HepG2 (cell line): Measurements from ENCODE around the gene PRRT1B. TPM values are rescaled to one million over a fixed set of nuclear protein-coding genes. Genes with fewer than 3 reads are reported as not detected.

Source experiments
- ATAC-seq: fragments of 200-7000 bp; cut with Tn5 transposase; 3 replicates; pipeline ENCODE4 v1.9.1; 2020; ENCODE audit warnings: mild to moderate bottlenecking, moderate library complexity
- BruUV-seq: library from RNA; stranded (reverse); fragments of 400-500 nt; replicated peaks from 2 replicates; lab custom pipeline; 2021; lab: Mats Ljungman, UMichigan
- CTCF ChIA-PET: fragments of 300-600 bp; formaldehyde crosslinking; extraction: SDS; loops from one replicate; lab custom pipeline; 2021; ENCODE audit warnings: low total read pairs, inconsistent platforms, low intra/inter-chr PET ratio; lab: Yijun Ruan, JAX
- POLR2A ChIA-PET: fragments of 350-600 bp; sonication (Branson Sonifier 250); formaldehyde crosslinking; loops from one replicate; lab custom pipeline; 2020; ENCODE audit warnings: antibody characterized with exemption, inconsistent platforms; lab: Yijun Ruan, JAX
- DNase-seq: peaks from one replicate; pipeline ENCODE4 v3.0.0-alpha.2; 2015; ENCODE audit warnings: low spot score
- FAIRE-seq: peaks from 3 replicates; lab custom pipeline; 2011; peaks lifted over from hg19 to GRCh38; lab: Jason Lieb, UNC
- H2AFZ ChIP-seq: one replicate; pipeline ENCODE4 v1.6.1; 2011; ENCODE audit warnings: low read length, inconsistent platforms
- H3K27ac ChIP-seq: fragments of 300-600 bp; 3 replicates; pipeline ENCODE4 v1.8.0; 2011; ENCODE audit warnings: mixed run types, mild to moderate bottlenecking, mixed read lengths, low read length, inconsistent platforms; ENCODE audit not compliant: insufficient read depth; ENCODE audit errors: extremely low read length
- H3K27me3 ChIP-seq, 2 experiments: fragments of 200-600 bp in 1 of 2; 2 replicates in 1 of 2; 3 replicates in 1 of 2; pipeline versions ENCODE4 v1.6.0 to v1.8.0; 2011; ENCODE audit warnings: low read length in 2 of 2, mild to moderate bottlenecking in 2 of 2, moderate library complexity in 2 of 2, inconsistent platforms in 1 of 2; ENCODE audit not compliant: insufficient read depth in 2 of 2, control insufficient read depth in 1 of 2
- H3K36me3 ChIP-seq, 2 experiments: fragments of 200-600 bp in 1 of 2; replicated peaks in 1 of 2; 2 replicates in 1 of 2; 3 replicates in 1 of 2; pipeline versions ENCODE4 v1.5.1 to v1.8.0; 2011; ENCODE audit warnings: low read length in 2 of 2, inconsistent platforms in 1 of 2; ENCODE audit not compliant: insufficient read depth in 2 of 2, control insufficient read depth in 1 of 2
- H3K4me1 ChIP-seq: 2 replicates; pipeline ENCODE4 v1.5.1; 2012; ENCODE audit warnings: low read length, inconsistent platforms; ENCODE audit not compliant: insufficient read depth
- H3K4me2 ChIP-seq: 2 replicates; pipeline ENCODE4 v1.6.0; 2011; ENCODE audit warnings: low read depth, low read length, inconsistent platforms
- H3K4me3 ChIP-seq, 3 experiments: fragments of 200-600 bp in 1 of 3; sonication (generic), shearing (Covaris generic) in 1 of 3; replicated peaks in 1 of 3; 2 replicates each; pipeline ENCODE4 v1.5.1; 2011 to 2016; ENCODE audit warnings: low read length in 3 of 3, inconsistent platforms in 2 of 3, low read depth in 2 of 3, mild to moderate bottlenecking in 2 of 3, control low read depth in 1 of 3, mixed read lengths in 1 of 3; ENCODE audit not compliant: insufficient read depth in 1 of 3
- H3K79me2 ChIP-seq: one replicate; pipeline ENCODE4 v1.6.1; 2011; ENCODE audit warnings: low read length, inconsistent platforms; ENCODE audit not compliant: insufficient read depth
- H3K9ac ChIP-seq: 2 replicates; pipeline ENCODE4 v1.6.0; 2011; ENCODE audit warnings: mild to moderate bottlenecking, low read depth, low read length, inconsistent platforms; ENCODE audit not compliant: insufficient read depth
- H3K9me3 ChIP-seq: 2 replicates; pipeline ENCODE4 v1.5.1; 2012; ENCODE audit warnings: mild to moderate bottlenecking, low read length
- H4K20me1 ChIP-seq: 2 replicates; pipeline ENCODE4 v1.6.0; 2011; ENCODE audit warnings: inconsistent platforms, mild to moderate bottlenecking, low read length, moderate library complexity; ENCODE audit not compliant: insufficient read depth
- AGO2 ChIP-seq: fragments of 200-400 bp; formaldehyde crosslinking; optimal IDR thresholded peaks from 2 replicates; pipeline ENCODE3; 2017; ENCODE audit warnings: mild to moderate bottlenecking, low read depth, low read length, moderate library complexity
- IRF2 ChIP-seq: IDR thresholded peaks from 2 replicates; pipeline ENCODE4 v1.6.1; 2018; ENCODE audit warnings: missing genetic modification reagents, missing compliant biosample characterization
- JARID2 ChIP-seq: sonication (generic); formaldehyde crosslinking; IDR thresholded peaks from 2 replicates; pipeline ENCODE4 v1.8.1; 2023; ENCODE audit warnings: missing genetic modification reagents, inconsistent platforms; ENCODE audit not compliant: insufficient replicate concordance
- KDM2A ChIP-seq: sonication (generic); formaldehyde crosslinking; IDR thresholded peaks from 2 replicates; pipeline ENCODE4 v1.4.0; 2020; ENCODE audit warnings: low read depth, missing genetic modification reagents, borderline replicate concordance
- ZBTB3 ChIP-seq: sonication (generic); formaldehyde crosslinking; IDR thresholded peaks from 2 replicates; pipeline ENCODE4 v1.4.0; 2020; ENCODE audit warnings: low read depth, mild to moderate bottlenecking, moderate library complexity, missing genetic modification reagents, borderline replicate concordance
- ZFP37 ChIP-seq: sonication (generic); formaldehyde crosslinking; IDR thresholded peaks from 2 replicates; pipeline ENCODE4 v1.4.0; 2020; ENCODE audit warnings: missing genetic modification reagents, borderline replicate concordance
- ZNF264 ChIP-seq: sonication (generic); formaldehyde crosslinking; IDR thresholded peaks from 2 replicates; pipeline ENCODE4 v1.4.0; 2020; ENCODE audit warnings: missing genetic modification reagents
- ZNF720 ChIP-seq: sonication (generic); formaldehyde crosslinking; IDR thresholded peaks from 2 replicates; pipeline ENCODE4 v1.4.0; 2020; ENCODE audit warnings: missing genetic modification reagents
- WGBS: methylation state at CpG from one replicate; pipeline ENCODE4 v1.1.6; 2017; ENCODE audit warnings: low lambda C conversion rate; 5-methylcytosine and 5-hydroxymethylcytosine counted together
- in situ Hi-C: cut with HindIII; loops from 2 replicates; pipeline ENCODE4 v1.10.0; 2017; ENCODE audit warnings: low pct_unique_long_range_greater_than_20kb; ENCODE audit not compliant: extremely low pct_ligation_motif_present
- intact Hi-C: fragments of 100-400 bp; cut with micrococcal nuclease; formaldehyde crosslinking; loops from one replicate; pipeline ENCODE4 v1.10.0; 2022; ENCODE audit not compliant: unreplicated experiment
- polyA plus RNA-seq, 8 experiments: library from polyadenylated mRNA; depleted of rRNA in 3 of 8; stranded (reverse) in 7 of 8; unstranded in 1 of 8; fragments of >200 nt; fragmentation: Illumina TruSeq in 4 of 8; extraction: Trizol in 4 of 8; gene quantifications; 2 replicates each; pipeline versions ENCODE4 v1.2.1 to v1.2.3, GENCODE V29; 2011 to 2016; ENCODE audit warnings: low read depth in 4 of 8, missing spikeins in 1 of 8, mixed read lengths in 1 of 8; ENCODE audit not compliant: insufficient read depth in 1 of 8
- total RNA-seq, 5 experiments: library from RNA; depleted of rRNA; stranded (reverse); fragments of >200 nt; fragmentation: Illumina TruSeq; extraction: Trizol; gene quantifications; 2 replicates each; pipeline ENCODE4 v1.2.3, GENCODE V29; 2016; ENCODE audit warnings: low read depth in 1 of 5
- TF ChIP-seq, protein P1 (sequence below): sonication (generic); formaldehyde crosslinking; IDR thresholded peaks from 2 replicates; pipeline ENCODE4 v1.8.0; 2022; ENCODE audit warnings: missing genetic modification reagents, mild to moderate bottlenecking, borderline replicate concordance
- TF ChIP-seq, protein P2 (sequence below): sonication (generic); formaldehyde crosslinking; IDR thresholded peaks from 2 replicates; pipeline ENCODE4 v1.8.0; 2022; ENCODE audit warnings: mild to moderate bottlenecking, missing genetic modification reagents; ENCODE audit not compliant: insufficient replicate concordance

PRRT1B gene
- total and polyA plus RNA-seq, 2 of the 13 experiments (the other 11 are each of a cell fraction or from before 2014, with no cell fraction given) = not detected

DNA sequence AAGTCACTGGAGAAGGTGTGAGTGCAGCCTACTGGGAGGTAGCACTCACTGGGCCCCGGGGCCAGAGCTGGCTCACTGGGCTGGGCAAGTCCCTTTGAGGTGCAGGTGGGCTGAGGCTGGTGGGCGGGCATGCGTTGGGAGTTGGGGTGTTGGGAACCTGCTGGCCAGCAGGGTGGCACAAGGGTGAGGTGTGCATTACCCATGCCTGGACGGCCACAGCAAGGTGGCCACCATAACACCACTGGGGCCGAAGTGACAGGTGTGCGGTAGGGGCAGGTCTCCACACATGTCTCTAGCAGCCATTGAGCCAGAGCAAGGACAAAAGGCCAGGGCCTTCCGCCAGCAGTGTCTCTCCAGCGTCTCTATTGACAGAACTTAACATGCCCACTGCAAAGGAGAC, 22.6 kb downstream of the PRRT1B start:
- DNase-seq = no peak
- H3K36me3 ChIP-seq = no peaks in the 10 kb centered on the region
- no peak overlapping the region for H3K4me2 ChIP-seq
- POLR2A ChIA-PET = no interaction called here
- no peak overlapping the region for H3K27ac ChIP-seq
- 79% methylated on average over 4 of the region's 8 CpGs for WGBS
- no peak overlapping the region for H3K9ac ChIP-seq
- no TSS peak for BruUV-seq
- no peaks in the 10 kb centered on the region for H3K27me3 ChIP-seq
- in situ Hi-C loops (no loop called here), intact Hi-C loops (no loop called here)
- H3K4me3 ChIP-seq = no peak overlapping the region
- no peak overlapping the region for H2AFZ ChIP-seq
- TF ChIP-seq, protein P1, sequence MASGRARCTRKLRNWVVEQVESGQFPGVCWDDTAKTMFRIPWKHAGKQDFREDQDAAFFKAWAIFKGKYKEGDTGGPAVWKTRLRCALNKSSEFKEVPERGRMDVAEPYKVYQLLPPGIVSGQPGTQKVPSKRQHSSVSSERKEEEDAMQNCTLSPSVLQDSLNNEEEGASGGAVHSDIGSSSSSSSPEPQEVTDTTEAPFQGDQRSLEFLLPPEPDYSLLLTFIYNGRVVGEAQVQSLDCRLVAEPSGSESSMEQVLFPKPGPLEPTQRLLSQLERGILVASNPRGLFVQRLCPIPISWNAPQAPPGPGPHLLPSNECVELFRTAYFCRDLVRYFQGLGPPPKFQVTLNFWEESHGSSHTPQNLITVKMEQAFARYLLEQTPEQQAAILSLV (CRISPR knock-in tag) = no peak
- TF ChIP-seq ZFP37 (CRISPR knock-in tag) = no peak
- TF ChIP-seq AGO2 = peak; percentile 39
- TF ChIP-seq, all 625 proteins: peak for 1
- FAIRE-seq (no peak), ATAC-seq (peak; percentile 62)
- H3K79me2 ChIP-seq = no peaks in the 10 kb centered on the region
- CTCF ChIA-PET = no interaction called here
- H3K9me3 ChIP-seq = no peaks in the 10 kb centered on the region
- no peaks in the 10 kb centered on the region for H4K20me1 ChIP-seq
- H3K4me1 ChIP-seq = no peaks in the 10 kb centered on the region

DNA sequence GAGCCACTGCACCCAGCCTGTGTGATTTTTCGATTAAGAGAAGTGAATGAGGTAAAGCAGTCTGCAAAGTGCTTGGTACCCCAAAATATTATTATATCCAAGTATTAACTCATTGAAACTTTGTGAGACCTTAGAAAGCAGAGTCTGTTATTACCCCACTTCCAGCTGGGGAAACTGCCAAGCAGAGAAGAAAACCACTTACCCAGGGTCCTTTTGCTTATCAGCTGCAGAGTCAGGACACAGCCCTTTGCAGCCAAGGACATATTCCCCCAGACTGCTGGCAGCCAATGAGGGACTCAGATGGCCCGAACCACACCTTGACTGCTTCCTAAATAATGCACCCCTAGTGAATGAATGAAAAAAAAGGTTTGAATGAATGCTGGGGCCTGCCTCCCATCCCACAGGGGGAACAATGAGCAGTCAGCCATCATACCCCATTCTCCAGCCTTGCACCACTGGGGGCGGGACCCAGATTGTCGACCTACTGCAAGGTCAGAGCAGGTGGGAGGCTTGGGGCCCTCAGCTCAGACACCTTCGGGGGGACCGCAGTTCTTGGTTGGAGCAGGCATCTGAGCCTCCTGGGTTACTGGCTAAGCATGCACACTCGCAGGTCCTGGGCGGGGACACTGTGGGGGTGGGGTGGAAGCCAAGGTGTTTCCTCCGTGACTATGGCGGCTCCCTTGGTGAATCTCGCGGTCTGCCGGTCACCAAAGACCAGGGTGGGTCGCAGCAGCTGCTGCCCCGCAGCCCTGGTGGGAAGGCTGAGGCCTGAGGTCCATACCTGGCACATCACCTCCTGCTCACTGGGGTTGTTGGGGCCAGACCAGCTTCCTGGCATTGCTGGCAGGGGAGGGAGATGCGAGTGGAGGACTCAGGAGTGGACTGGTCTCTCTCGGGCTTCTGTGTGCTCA, 29.7 kb downstream of the PRRT1B start:
- Histone ChIP-seq H3K4me2 (no peak overlapping the region), H3K9me3 (no peaks in the 10 kb centered on the region), H3K27ac (no peak overlapping the region), H3K79me2 (no peaks in the 10 kb centered on the region), H3K4me1 (no peaks in the 10 kb centered on the region), H2AFZ (no peak overlapping the region), H3K27me3 (no peaks in the 10 kb centered on the region), H4K20me1 (no peaks in the 10 kb centered on the region), H3K36me3 (peaks cover 5 to 19% of the 10 kb centered on the region in 2 experiments; a peak in 3 of 5 replicates), H3K4me3 (no peak overlapping the region), H3K9ac (no peak overlapping the region)
- in situ Hi-C loops (loop anchor here (25.0 kb wide), 1 partner anchor 662 kb away; no protein-coding TSS in a partner anchor), intact Hi-C loops (no loop called here)
- TF ChIP-seq KDM2A (CRISPR knock-in tag) (no peak), JARID2 (CRISPR knock-in tag) (no peak), ZBTB3 (CRISPR knock-in tag) (no peak), IRF2 (CRISPR knock-in tag) (no peak), ZNF720 (CRISPR knock-in tag) (no peak), ZNF264 (CRISPR knock-in tag) (no peak)
- TF ChIP-seq, protein P2, sequence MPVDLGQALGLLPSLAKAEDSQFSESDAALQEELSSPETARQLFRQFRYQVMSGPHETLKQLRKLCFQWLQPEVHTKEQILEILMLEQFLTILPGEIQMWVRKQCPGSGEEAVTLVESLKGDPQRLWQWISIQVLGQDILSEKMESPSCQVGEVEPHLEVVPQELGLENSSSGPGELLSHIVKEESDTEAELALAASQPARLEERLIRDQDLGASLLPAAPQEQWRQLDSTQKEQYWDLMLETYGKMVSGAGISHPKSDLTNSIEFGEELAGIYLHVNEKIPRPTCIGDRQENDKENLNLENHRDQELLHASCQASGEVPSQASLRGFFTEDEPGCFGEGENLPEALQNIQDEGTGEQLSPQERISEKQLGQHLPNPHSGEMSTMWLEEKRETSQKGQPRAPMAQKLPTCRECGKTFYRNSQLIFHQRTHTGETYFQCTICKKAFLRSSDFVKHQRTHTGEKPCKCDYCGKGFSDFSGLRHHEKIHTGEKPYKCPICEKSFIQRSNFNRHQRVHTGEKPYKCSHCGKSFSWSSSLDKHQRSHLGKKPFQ (CRISPR knock-in tag) = no peak
- FAIRE-seq (no peak), ATAC-seq (no peak), DNase-seq (no peak)
- BruUV-seq = no TSS peak
- WGBS = 91% methylated on average over 5 of the region's 17 CpGs
- POLR2A ChIA-PET = no interaction called here
- CTCF ChIA-PET = no interaction called here
